ENCODE data around the gene PLPP1.

Gene PLPP1

GRCh38 chr5:55547781-55548180, 13.0 kb upstream of the PLPP1 start:
- TF ChIP-seq, protein P1, sequence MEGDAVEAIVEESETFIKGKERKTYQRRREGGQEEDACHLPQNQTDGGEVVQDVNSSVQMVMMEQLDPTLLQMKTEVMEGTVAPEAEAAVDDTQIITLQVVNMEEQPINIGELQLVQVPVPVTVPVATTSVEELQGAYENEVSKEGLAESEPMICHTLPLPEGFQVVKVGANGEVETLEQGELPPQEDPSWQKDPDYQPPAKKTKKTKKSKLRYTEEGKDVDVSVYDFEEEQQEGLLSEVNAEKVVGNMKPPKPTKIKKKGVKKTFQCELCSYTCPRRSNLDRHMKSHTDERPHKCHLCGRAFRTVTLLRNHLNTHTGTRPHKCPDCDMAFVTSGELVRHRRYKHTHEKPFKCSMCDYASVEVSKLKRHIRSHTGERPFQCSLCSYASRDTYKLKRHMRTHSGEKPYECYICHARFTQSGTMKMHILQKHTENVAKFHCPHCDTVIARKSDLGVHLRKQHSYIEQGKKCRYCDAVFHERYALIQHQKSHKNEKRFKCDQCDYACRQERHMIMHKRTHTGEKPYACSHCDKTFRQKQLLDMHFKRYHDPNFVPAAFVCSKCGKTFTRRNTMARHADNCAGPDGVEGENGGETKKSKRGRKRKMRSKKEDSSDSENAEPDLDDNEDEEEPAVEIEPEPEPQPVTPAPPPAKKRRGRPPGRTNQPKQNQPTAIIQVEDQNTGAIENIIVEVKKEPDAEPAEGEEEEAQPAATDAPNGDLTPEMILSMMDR (IDR thresholded peaks at IDR 0.05) = no peak
- no peaks in the 10 kb centered on the region for H3K36me3 ChIP-seq
- H3K4me1 ChIP-seq (ENCODE audit: control insufficient read depth in 1 of 2, insufficient read depth in 1 of 2, low read depth in 1 of 2, low read length in 1 of 2) = no peaks in the 10 kb centered on the region
- peaks cover 28% of the 10 kb centered on the region for H3K27me3 ChIP-seq
- H3K9me3 ChIP-seq = no peaks in the 10 kb centered on the region
- no peak overlapping the region for H3K27ac ChIP-seq
- no peak overlapping the region for H3K4me3 ChIP-seq (ENCODE audit: low read depth in 1 of 2, low read length in 1 of 2)

- Histone ChIP-seq H3K4me3 (ENCODE audit: low read depth in 1 of 2, low read length in 1 of 2) (no peak overlapping the region), H3K27me3 (peaks cover 28% of the 10 kb centered on the region), H3K36me3 (no peaks in the 10 kb centered on the region), H3K9me3 (no peaks in the 10 kb centered on the region), H3K4me1 (ENCODE audit: control insufficient read depth in 1 of 2, insufficient read depth in 1 of 2, low read depth in 1 of 2, low read length in 1 of 2) (no peaks in the 10 kb centered on the region), H3K27ac (no peak overlapping the region)
- TF ChIP-seq, protein P1 (IDR thresholded peaks at IDR 0.05) = no peak
These were observed 12.2 kb upstream of the PLPP1 start for GRCh38 chr5:55546947-55547346.

- H3K27me3 ChIP-seq = peaks cover 20% of the 10 kb centered on the region
- H3K9me3 ChIP-seq = no peaks in the 10 kb centered on the region
- no peak overlapping the region for H3K27ac ChIP-seq
- no peaks in the 10 kb centered on the region for H3K4me1 ChIP-seq (ENCODE audit: control insufficient read depth in 1 of 2, insufficient read depth in 1 of 2, low read depth in 1 of 2, low read length in 1 of 2)
- H3K4me3 ChIP-seq (ENCODE audit: low read depth in 1 of 2, low read length in 1 of 2) = no peak overlapping the region
- TF ChIP-seq, protein P1 (IDR thresholded peaks at IDR 0.05) = no peak
- H3K36me3 ChIP-seq = no peaks in the 10 kb centered on the region
These were observed 9.6 kb upstream of the PLPP1 start for GRCh38 chr5:55544341-55544740.

GRCh38 chr5:55541056-55541635, 6.4 kb upstream of the PLPP1 start:
- Histone ChIP-seq H3K36me3 (no peaks in the 10 kb centered on the region), H3K4me1 (ENCODE audit: control insufficient read depth in 1 of 2, insufficient read depth in 1 of 2, low read depth in 1 of 2, low read length in 1 of 2) (no peaks in the 10 kb centered on the region), H3K9me3 (no peaks in the 10 kb centered on the region), H3K27me3 (peaks cover 34% of the 10 kb centered on the region), H3K27ac (no peak overlapping the region), H3K4me3 (ENCODE audit: low read depth in 1 of 2, low read length in 1 of 2) (no peak overlapping the region)
- TF ChIP-seq, protein P1 (IDR thresholded peaks at IDR 0.05) = no peak

GRCh38 chr5:55540525-55540924, 5.8 kb upstream of the PLPP1 start:
- no peak overlapping the region for H3K4me3 ChIP-seq (ENCODE audit: low read depth in 1 of 2, low read length in 1 of 2)
- H3K4me1 ChIP-seq (ENCODE audit: control insufficient read depth in 1 of 2, insufficient read depth in 1 of 2, low read depth in 1 of 2, low read length in 1 of 2) = peaks cover 0 to 1% of the 10 kb centered on the region in 2 experiments
- H3K27ac ChIP-seq = no peak overlapping the region
- H3K27me3 ChIP-seq = peaks cover 36% of the 10 kb centered on the region
- H3K36me3 ChIP-seq = no peaks in the 10 kb centered on the region
- no peaks in the 10 kb centered on the region for H3K9me3 ChIP-seq
- TF ChIP-seq, protein P1 (IDR thresholded peaks at IDR 0.05) = no peak
